K562 (cell line): Measurements from ENCODE around the gene VEGFB.

Source experiments
- ZNF174 ChIP-seq: fragments of 250-450 bp; sonication (Bioruptor Pico); IDR thresholded peaks from 2 replicates; pipeline ENCODE4 v1.4.0; 2020; ENCODE audit warnings: mild to moderate bottlenecking
- TF ChIP-seq, protein P1 (sequence below), 2 experiments: IDR thresholded peaks in 1 of 2; conservative IDR thresholded peaks in 1 of 2; 2 replicates each; pipeline ENCODE4 v1.6.1; 2016; ENCODE audit warnings: low read depth in 2 of 2, mild to moderate bottlenecking in 1 of 2, missing compliant biosample characterization in 1 of 2, missing genetic modification characterization in 1 of 2, moderate library complexity in 1 of 2
- TF ChIP-seq, protein P2 (sequence below): IDR thresholded peaks from 2 replicates; pipeline ENCODE4 v1.6.1; 2011; ENCODE audit not compliant: insufficient read length; ENCODE audit errors: extremely low read depth

DNA sequence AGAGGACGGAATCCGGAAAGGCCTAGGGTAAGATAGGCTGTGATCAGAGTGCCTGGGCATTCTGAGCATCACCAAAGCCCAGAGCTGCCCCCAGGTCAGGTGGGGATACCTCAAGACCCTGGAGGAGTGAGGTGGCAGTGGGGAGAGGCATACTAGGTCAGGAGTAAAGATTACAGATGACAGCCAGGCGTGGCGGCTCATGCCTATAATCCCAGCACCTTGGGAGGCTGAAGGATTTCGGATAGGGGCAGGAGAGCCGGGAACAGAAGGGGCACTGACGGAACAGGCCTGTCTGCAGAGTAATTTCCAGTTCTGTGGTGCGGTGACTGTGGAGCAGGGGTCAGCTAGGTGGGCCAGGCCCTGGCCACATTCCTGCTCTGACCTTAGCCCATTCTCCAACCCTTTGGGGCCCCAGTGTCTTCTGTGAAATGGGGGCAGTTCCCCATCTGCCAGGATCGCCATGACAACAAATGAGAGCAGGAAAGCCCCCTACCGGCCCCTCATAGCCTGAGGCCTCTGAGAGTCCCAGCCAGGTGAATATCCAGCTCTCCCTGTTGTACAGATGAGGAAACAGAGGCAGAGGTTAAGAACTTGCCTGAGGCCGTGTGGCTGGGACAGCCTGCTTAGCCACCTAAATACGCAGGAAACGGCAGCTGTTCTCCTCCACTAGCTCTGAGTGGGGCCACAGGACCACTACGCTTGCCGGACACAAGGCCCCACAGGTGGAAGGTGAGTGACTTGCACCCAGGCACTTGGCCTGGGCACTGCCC is 40.8 kb downstream of the VEGFB start:
- TF ChIP-seq, protein P1, sequence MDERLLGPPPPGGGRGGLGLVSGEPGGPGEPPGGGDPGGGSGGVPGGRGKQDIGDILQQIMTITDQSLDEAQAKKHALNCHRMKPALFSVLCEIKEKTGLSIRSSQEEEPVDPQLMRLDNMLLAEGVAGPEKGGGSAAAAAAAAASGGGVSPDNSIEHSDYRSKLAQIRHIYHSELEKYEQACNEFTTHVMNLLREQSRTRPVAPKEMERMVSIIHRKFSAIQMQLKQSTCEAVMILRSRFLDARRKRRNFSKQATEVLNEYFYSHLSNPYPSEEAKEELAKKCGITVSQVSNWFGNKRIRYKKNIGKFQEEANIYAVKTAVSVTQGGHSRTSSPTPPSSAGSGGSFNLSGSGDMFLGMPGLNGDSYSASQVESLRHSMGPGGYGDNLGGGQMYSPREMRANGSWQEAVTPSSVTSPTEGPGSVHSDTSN (CRISPR knock-in tag; IDR thresholded peaks at IDR 0.05; ENCODE audit: low read depth) = no peak
- TF ChIP-seq, protein P1 (tag; conservative IDR thresholded peaks at IDR 0.05; ENCODE audit: low read depth) = no peak
- TF ChIP-seq, protein P2, sequence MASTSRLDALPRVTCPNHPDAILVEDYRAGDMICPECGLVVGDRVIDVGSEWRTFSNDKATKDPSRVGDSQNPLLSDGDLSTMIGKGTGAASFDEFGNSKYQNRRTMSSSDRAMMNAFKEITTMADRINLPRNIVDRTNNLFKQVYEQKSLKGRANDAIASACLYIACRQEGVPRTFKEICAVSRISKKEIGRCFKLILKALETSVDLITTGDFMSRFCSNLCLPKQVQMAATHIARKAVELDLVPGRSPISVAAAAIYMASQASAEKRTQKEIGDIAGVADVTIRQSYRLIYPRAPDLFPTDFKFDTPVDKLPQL = no peak
- no peak for TF ChIP-seq ZNF174 (CRISPR knock-in tag)
